ENCODE results near the gene TBX6.

DNA sequence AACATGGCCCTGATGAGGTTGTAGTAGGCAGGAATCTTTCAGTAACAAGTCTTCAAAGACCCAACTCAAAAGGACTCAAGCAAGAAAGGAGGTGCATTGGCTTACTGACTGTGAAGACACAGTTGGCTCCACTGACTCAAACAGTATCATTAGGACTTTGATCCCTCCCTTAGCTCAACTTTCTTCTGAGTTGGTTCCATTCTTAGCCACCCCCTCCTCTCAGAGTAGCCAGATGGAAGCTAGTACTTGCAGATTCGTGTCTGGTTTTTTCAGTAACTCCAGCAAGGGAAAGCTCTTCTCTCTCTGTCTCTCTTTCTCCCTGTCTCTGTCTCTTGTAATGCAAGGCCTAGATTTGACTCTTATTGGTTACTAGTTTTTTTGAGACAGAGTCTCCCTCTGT is 36.3 kb upstream of the TBX6 start:
- TF ChIP-seq CTCF (IDR thresholded peaks at IDR 0.05; ENCODE audit: low read length): no peak
- no peak for TF ChIP-seq EZH2 (IDR thresholded peaks at IDR 0.05; ENCODE audit: borderline replicate concordance, low read length)
